HG02610 (cell line): ENCODE data around the gene SDC4.
A peak's percentile ranks its signal among the peaks of the same experiment; 100 is the strongest.

ENCODE experiments used
- ATAC-seq: cut with Tn5 transposase; IDR thresholded peaks from one replicate; pipeline ENCODE4 v1.9.1; 2021; ENCODE audit warnings: mild to moderate bottlenecking, moderate library complexity; ENCODE audit not compliant: unreplicated experiment

SDC4 gene, protein sequence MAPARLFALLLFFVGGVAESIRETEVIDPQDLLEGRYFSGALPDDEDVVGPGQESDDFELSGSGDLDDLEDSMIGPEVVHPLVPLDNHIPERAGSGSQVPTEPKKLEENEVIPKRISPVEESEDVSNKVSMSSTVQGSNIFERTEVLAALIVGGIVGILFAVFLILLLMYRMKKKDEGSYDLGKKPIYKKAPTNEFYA

DNA sequence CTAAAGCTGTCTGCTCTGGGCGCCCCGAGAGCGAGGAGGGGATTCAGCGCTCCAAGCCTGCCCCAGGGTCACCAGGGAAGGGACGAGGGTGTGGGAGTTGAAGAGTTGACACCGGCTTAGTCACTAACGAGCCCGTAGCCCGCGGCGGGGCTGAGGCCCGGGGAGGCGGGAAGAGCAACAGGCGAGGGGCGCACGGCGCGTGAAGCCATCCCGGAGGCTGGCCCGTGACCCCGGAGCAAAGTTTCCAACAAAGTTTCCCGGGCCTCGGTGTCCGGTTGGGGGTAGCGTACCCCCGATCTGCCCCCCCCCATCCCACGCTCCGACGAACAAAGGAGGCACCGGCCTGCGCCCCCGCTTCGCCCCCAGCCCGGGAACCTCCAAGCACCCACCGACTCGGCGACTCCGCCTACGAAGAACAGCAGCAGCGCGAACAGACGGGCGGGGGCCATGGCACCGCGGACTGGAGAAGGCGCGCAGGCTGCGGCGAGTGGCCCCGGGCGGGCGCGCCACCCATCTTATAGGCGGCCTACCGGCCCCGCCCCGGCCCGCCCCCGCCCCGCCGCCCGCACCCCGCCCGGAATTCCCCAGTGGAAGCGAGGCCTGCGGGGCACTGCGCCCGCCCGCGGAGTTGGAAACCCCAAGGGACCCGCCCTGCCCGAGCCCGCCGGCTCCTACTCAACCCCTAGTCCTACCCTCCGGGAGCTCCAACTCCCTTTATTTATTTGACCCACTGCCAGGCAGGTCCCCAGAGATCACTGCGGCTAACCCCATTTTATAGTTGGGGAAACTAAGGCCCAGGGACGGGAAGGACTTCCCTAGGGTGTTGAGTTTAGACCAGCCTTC is at the start of gene SDC4:
Gene SDC4, minus strand, starts transcription at position 489 of the 843 bp plus-strand sequence. Its CDS starts 40 bp downstream, at position 449.
- no peak for ATAC-seq

DNA sequence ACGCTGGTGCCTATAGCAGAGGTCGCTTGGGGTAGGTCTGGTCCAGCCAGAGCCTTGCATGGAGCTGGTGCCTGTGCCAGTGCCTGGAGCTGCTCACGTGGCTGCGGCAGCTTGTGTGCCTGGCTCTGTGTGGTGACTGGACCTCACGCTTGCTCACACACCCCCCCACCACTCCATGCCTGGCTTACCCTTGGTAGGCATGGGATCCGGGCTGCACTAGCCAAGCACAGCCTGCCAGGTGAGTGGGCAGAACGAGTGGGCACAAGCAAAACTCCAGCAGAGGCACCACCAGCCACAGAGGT is 46.8 kb upstream of the SDC4 start:
- no peak for ATAC-seq

DNA sequence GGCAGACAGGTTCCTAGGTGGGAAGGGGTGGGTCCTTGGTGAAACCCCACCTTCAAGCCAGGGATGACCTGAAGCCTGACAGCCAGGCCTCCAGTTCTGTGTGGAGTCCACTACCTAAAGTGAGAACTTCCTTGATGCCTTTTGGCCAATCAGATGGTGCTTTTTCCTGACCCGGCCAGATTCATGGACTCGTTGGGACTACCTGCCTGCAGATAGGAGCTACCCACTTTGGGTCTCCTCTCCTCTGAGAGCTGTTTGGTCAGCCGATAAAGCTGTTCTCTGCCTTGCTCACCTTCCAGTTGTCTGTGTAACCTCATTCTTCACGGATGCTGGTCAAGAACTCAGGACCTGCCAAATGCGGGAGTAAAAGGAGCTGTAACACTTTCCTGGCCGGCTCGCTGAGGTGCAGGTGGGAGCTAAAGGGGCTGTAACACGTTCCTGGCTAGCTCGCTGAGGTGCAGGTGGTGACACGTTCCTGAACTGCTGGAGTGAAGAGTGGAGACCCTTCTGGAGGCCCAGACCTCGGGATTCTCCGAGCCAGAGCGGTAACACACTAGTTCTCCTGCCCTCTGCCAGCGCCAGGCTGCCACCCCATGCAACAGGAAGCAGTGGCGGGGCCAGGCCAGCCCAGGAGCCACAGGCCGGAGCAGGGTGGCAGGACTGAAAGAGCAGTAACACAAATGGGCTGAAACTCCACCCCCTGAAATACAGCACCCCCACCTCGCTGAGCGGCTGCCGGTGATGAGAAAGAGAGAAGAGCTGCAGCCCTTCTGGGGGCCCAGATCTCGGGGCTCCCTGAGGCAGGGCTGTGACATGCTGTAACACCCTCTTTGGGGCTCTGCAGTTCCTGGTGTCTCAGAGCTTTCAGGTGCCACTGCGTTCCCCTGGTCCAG is 46.2 kb upstream of the SDC4 start:
- ATAC-seq = no peak

DNA sequence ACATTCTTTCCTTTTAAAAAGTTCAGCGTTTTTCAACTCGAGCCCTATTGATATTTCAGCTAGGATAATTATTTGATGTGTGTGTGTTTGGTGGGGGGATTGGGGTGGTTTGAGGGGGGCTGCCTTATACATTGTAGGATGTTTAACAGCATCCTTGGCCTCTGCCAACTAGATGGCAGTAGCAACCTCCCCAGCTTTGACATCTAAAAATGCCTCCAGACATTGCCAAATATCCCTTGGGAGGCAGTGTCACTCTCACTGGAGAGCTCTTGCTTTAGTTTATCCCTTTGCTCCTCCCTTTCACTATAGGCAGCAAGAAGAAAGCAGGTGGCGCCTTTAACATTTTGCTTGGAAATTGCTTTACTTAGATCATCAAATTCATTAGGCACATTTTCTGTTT is 44.5 kb upstream of the SDC4 start:
- no peak for ATAC-seq

DNA sequence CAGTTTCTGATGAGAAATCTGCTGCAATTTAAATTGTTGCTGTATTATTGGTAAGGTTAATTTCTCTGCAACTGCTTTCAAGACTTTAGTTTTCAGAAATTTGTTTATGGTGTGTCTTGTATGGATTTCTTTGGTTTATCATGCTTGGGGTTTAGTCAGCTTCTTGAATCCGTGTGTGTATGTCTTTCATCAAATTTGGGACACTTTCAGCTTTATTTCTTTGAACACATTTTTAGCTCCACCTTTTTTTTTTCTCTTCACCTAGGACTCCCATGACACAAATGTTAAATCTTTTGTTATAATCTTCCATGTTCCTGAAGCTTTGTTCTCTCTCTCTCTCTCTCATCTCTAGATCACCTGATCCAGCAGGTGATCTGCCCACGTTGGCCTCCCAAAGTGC is 43.3 kb upstream of the SDC4 start:
- no peak for ATAC-seq

DNA sequence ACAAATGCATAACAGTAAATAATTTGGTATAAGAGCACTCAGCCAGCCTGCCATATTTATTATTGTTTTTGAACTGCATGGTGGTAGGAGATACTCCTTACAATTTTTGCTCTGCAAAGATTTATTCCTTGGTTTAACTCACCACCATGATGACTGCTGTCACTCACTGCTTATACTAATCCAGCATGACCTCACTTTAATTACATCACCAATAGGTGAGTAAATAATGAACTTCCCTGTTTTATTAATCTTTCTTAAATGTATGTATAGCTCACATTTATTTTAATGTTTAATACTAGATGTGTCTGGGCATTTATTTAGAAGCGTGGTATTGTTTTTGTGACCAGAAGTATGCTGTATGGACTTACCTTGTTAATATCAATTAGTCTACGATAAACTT is 42.7 kb upstream of the SDC4 start:
- ATAC-seq = no peak

DNA sequence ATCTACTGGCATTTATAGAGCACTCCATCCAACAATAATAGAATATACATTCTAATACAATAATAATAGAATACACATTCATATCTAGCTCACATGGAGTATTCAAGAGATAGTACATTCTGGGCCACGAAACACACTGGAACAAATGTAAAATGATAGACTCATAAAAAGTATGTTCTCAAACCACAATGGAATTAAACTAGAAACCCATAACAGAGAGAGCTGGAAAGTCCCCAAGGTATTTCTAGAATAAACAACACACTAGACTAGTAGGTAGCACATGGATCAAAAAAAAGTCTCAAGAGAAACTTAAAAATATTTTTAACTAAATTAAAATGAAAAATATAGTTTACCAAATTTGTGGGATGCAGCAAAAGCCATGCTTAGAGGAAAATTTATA is 39.0 kb upstream of the SDC4 start:
- no peak for ATAC-seq

DNA sequence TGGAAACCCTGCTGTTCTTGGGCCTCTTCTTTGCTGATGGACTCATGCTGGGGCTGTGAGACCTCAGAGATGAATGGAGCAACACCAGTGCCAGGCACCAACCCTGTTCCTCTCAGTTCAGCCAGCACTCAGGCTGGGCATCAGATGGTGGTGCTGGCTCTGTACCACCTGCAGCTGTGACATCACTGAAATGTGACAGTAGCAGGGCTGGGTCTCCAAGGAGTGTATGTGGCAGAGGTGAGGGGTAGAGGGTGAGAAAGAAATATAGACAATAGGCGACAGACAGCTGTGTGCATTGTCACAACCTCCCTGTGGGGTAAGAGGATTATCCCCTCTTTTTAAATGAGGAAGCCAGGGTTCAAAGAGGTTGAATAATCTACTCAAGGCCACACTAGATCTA is 30.0 kb upstream of the SDC4 start, which contains the start of gene TP53TG5:
Gene TP53TG5, minus strand, starts transcription at position 135 of the 400 bp plus-strand sequence. Its CDS starts 89 bp downstream, at position 46.
- ATAC-seq = no peak

DNA sequence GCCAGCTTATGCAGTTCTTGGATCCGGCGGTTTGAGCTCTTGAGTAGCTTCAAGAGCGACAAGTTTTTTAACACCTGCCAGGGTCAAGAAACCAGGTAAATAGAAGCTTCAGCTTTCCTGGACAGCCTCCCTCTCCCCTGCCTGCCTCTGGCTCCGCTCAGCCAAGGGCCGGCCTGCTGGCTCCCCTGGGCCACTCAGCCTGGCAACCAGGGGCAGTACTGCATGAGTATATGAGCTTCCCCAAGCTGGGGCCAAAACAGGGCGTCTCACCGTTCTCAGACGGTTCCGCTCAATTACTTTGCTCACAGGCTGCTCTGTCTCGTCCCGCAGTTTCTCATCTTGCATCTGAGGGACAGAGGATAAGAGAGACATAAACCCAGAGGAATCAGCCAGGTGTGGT is 29.0 kb upstream of the SDC4 start:
- no peak for ATAC-seq

DNA sequence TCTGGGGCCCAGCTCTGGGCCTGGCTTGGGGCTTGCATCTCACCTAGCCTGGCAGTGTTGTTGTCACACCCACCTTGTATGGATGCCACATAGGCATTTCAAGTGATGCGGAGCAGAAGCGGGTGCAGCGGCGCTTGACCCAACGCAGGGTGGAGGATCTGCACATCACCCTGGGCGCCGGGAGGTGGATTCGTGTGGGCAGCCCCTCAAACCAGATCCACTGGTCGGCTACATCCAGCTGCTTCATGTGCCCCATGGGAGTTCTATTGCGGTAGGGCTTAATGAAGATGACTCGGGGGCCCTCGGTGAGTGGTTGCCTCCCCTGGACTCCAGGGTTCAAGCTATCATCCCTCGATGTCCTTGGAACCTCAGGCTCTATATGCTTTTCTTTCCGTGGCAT is 26.7 kb upstream of the SDC4 start:
- no peak for ATAC-seq

DNA sequence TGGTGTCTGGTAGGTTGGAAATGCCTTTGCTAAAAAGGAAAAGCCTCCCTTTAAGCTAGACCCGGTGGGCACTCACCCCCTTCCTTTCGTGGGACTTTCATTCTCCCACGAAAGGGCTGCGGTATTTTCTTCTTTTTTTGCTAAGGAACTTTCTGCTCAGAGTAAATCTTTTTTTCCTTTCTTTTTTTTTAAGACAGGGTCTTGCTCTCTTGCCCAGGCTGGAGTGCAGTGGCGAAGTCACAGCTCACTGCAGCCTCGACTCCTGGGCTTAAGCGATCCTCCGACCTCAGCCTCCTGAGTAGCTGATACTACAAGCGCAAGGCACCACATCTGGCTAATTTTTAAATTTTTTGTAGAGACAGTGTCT is 25.9 kb upstream of the SDC4 start:
- ATAC-seq = no peak

DNA sequence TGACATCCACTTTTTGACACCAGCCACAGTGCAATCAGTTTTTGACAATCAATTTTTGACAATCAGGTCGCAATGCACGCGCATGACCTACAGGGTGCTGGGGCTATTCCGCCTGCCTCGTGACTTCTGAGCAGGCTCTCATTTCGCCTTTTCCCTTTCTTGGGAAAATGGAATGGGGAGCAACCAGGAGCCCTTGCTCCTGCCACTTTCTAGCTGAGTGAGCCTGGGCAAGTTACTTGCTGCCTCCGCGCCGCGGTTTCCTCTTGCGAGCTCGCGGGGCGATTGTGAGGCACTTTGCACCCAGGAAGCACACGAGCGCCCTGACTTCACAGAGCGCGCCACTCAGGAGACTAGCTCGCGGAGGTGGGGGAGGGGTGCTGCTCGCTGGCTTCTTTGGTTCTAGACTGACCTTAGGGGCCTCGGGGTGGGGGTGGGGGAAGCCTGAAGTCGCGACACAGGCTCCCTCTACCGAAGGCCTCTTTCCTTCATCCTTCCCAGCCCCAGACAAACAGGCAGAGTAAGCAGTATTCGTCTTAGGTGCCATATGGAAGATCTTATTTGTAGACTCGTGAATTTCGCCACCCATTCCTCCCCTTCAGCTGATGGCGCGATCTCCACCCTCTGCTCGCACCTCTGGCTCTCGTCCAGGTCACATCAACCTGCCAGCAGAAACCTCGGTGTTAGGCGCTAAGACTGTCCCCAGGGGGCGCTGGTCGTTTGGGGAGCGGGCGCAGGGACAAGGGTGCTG is 25.3 kb upstream of the SDC4 start:
- peak; percentile 71 for ATAC-seq

DNA sequence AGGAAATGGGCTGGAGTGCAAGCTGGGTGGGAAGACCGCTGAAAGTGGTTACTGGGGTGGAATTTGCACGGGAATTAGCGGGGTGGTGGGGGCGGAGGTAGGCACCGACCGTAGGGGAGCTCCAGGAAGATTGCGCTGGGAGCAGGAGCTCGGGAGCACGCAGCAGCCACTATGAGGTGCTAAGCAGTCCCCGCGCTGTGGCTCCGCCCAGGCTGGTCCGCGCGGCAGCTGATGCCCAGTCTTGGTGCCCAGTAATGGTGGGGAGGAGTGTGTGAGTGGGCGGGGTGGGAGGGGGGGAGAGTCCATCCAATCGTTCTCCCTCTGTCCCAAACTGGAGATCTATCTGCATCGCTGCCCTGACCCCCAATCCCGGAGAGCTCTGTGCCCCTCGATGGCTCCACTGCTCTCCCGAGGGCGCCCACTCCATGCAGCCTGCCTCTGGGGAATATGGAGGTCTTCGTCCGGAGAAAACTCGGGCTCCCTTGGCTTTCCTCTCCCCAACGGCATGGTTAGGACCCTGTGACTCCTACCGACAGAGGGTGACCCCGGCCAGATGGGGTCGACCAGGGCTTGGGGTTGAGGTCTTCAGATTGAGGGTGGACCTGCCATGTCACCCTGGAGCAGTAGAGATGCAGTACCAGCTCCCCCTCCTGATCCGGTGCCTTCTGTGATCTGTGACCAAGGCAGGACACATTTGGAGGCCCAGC is 24.6 kb upstream of the SDC4 start:
- ATAC-seq = no peak

DNA sequence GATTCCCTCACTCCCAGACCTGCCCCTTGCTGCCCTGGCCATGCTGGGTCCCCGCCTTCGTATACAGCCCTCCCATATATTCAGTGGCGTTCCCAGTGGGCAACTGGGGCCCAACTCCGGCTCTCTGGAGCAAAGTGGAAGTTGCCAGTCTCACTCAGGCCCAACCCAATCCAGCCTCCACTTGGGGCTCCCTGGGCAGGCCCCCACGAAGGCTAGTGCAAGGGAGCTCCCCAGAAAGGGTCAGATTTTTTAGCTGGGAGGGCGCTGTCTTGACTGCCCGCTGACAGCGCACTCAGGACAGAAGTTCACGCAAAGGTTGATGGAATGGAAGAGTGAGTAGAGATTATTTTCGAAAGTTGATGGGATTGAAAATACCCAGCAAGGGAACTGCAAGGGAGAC is 24.0 kb upstream of the SDC4 start:
- no peak for ATAC-seq

DNA sequence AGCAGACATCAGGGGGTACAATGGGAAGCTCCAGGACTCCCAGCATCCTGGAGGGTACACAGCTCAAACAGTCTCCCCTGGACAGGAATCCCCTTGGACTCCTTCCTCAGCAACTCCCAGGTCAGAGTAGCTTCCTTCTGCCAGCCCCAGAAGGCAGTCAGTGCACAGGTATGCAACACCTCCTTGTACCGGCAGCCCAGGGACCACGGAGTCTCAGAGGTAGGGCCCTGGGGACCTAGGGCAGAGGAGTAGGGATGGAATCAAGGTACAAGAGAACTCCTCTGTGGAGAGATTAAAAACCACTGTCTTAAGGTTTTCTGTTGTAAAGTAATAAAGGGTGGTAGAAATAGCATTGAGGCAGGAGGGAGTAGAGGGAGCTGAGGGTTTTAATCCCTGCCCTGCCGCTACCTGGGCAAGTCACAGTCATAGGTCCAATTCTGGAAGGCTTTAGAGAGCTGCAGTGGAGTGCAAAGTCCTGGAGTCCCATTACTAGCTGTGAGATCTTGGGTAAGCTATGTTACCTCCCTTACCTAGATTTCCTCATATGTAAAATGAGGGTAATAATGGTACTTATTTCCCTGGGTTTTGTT is 22.4 kb upstream of the SDC4 start:
- no peak for ATAC-seq

DNA sequence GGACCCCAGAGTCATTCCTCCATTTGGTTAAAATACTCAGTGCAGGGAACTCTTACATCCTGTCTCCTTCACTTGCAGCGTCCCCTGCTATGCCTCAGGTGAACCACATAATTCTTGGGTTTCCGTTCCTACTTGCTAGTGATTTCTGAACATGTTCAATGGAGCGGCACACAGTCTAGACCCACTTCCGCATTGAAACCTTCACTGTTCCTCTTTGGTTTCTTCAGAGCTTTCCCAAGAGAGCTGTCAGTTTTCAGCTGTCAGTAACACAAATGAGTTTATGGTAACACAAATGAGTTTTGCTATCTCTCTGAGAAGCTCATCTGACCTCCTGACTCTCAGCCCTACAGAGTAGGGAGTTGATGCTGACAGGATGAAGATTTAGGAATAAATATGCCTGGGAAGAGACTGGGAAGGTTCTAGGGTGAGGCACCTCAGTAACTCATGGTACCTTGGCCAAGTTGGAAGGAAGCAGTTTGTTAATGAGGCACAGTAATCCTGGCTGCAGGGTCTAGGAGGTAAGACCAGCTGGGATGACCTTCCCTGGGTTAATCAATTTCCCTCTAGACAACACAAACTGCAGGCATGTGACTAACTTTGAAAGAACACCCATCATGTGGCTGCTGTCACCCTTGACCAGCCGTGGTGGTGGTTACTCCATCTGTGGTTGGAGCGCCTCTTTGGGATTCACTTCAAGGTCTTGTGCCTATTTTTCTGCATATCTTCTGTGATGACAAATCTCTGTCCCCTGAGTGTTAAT is 20.2 kb upstream of the SDC4 start:
- peak; percentile 84 for ATAC-seq

DNA sequence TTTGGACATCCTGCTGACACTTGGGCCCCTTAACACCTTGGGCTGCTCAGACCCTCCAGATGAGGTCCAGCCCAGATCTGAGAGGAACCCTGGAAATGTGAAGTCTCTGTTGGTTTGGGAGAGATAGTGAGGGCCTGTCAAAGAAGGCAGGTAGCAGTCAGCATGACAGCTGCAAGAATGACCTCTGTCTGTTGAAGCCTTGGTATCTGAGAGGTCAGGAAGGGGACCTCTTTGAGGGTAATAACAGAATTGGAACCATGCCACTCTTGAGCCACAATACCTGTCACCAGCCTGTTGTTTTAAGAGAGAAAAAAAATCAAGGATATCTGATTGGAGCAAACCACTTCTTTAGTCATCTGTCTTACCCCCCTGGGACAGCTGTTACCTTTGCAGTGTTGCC is 18.9 kb upstream of the SDC4 start:
- no peak for ATAC-seq

DNA sequence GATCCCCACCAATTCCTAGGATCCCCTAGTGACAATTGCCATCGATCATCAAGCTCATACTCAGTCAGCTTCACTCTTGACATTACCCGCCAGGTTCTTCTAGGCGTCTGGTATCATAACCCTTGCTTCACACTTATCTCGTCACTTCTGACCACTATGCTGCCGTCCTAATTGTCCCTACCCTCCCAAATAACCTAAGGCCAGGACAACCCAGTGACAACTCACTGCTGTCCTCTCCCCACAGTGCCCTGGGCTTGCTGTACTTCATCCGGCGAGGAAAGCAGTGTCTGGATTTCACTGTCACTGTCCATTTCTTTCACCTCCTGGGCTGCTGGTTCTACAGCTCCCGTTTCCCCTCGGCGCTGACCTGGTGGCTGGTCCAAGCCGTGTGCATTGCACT is 18.4 kb upstream of the SDC4 start:
- ATAC-seq = no peak

DNA sequence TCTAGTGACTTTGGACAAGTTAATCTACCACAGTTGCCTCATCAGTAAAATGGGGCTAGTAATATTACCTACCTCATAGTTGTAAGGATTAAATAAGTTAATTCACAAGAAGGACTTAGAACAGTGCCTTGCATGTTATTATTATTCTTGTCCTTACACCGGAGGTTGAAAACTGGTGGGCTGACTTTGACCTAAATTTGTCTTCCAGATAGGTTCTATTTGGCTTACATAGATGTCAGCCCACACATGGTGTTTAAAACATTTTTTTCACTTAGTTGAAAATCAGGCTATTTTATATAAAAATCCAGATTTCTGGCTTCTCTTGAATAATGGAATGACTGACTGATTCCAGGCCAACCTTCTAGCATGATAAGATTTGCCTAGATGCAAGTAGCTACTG is 18.0 kb upstream of the SDC4 start:
- no peak for ATAC-seq
